Neuron (in vitro differentiated cells): ENCODE data around the gene ST3GAL3.
A peak's percentile ranks its signal among the peaks of the same experiment; 100 is the strongest.

ENCODE experiments used
- H2AFZ ChIP-seq: one replicate; pipeline ENCODE4 v1.6.1; 2013; ENCODE audit warnings: low read depth, mild to moderate bottlenecking, inconsistent platforms, low read length, moderate library complexity
- H3K27me3 ChIP-seq: one replicate; pipeline ENCODE4 v1.6.1; 2013; ENCODE audit warnings: low read length; ENCODE audit not compliant: insufficient read depth
- H3K36me3 ChIP-seq: one replicate; pipeline ENCODE4 v1.6.1; 2013; ENCODE audit warnings: low read length; ENCODE audit not compliant: insufficient read depth
- H3K4me1 ChIP-seq: one replicate; pipeline ENCODE4 v1.6.1; 2013; ENCODE audit warnings: low read length; ENCODE audit not compliant: insufficient read depth
- H3K4me3 ChIP-seq: 2 replicates; pipeline ENCODE4 v1.5.1; 2013; ENCODE audit warnings: mild to moderate bottlenecking, low read length, moderate library complexity
- H3K9me3 ChIP-seq: one replicate; pipeline ENCODE4 v1.6.1; 2013; ENCODE audit warnings: low read length

Gene ST3GAL3

GRCh38 chr1:43747736-43748135, 40.4 kb downstream of the ST3GAL3 start:
- Histone ChIP-seq H3K4me1 (no peaks in the 10 kb centered on the region), H2AFZ (no peak overlapping the region), H3K27me3 (no peaks in the 10 kb centered on the region), H3K9me3 (peaks cover 5% of the 10 kb centered on the region), H3K4me3 (no peak overlapping the region), H3K36me3 (peaks cover 5% of the 10 kb centered on the region)

GRCh38 chr1:43750083-43750482, 42.7 kb downstream of the ST3GAL3 start:
- Histone ChIP-seq H3K27me3 (no peaks in the 10 kb centered on the region), H3K9me3 (peaks cover 5% of the 10 kb centered on the region), H3K4me3 (no peak overlapping the region), H3K36me3 (no peaks in the 10 kb centered on the region), H2AFZ (no peak overlapping the region), H3K4me1 (no peaks in the 10 kb centered on the region)

GRCh38 chr1:43753422-43753821, 46.1 kb downstream of the ST3GAL3 start:
- no peaks in the 10 kb centered on the region for H3K4me1 ChIP-seq
- H2AFZ ChIP-seq, result no peak overlapping the region
- no peaks in the 10 kb centered on the region for H3K27me3 ChIP-seq
- H3K36me3 ChIP-seq, result no peaks in the 10 kb centered on the region
- H3K4me3 ChIP-seq, result no peak overlapping the region
- H3K9me3 ChIP-seq, result peaks cover 3% of the 10 kb centered on the region

- no peaks in the 10 kb centered on the region for H3K36me3 ChIP-seq
- no peak overlapping the region for H2AFZ ChIP-seq
- no peaks in the 10 kb centered on the region for H3K27me3 ChIP-seq
- H3K4me3 ChIP-seq, result no peak overlapping the region
- H3K9me3 ChIP-seq, result no peaks in the 10 kb centered on the region
- no peaks in the 10 kb centered on the region for H3K4me1 ChIP-seq
These were observed 47.6 kb downstream of the ST3GAL3 start for GRCh38 chr1:43754892-43755291.

GRCh38 chr1:43757343-43758053, 50.2 kb downstream of the ST3GAL3 start:
- no peaks in the 10 kb centered on the region for H3K4me1 ChIP-seq
- no peak overlapping the region for H3K4me3 ChIP-seq
- H3K27me3 ChIP-seq, result no peaks in the 10 kb centered on the region
- no peak overlapping the region for H2AFZ ChIP-seq
- H3K36me3 ChIP-seq, result no peaks in the 10 kb centered on the region
- no peaks in the 10 kb centered on the region for H3K9me3 ChIP-seq

- Histone ChIP-seq H3K27me3 (no peaks in the 10 kb centered on the region), H3K36me3 (no peaks in the 10 kb centered on the region), H3K9me3 (no peaks in the 10 kb centered on the region), H2AFZ (no peak overlapping the region), H3K4me1 (peaks cover 5% of the 10 kb centered on the region), H3K4me3 (no peak overlapping the region)
These were observed 53.5 kb downstream of the ST3GAL3 start for GRCh38 chr1:43760745-43761317.

GRCh38 chr1:43763497-43763973, 56.2 kb downstream of the ST3GAL3 start:
- no peak overlapping the region for H2AFZ ChIP-seq
- no peaks in the 10 kb centered on the region for H3K36me3 ChIP-seq
- H3K9me3 ChIP-seq, result no peaks in the 10 kb centered on the region
- H3K27me3 ChIP-seq, result no peaks in the 10 kb centered on the region
- peaks cover 20% of the 10 kb centered on the region for H3K4me1 ChIP-seq
- H3K4me3 ChIP-seq, result no peak overlapping the region

- no peak overlapping the region for H3K4me3 ChIP-seq
- H2AFZ ChIP-seq, result no peak overlapping the region
- no peaks in the 10 kb centered on the region for H3K36me3 ChIP-seq
- H3K27me3 ChIP-seq, result no peaks in the 10 kb centered on the region
- peaks cover 20% of the 10 kb centered on the region for H3K4me1 ChIP-seq
- H3K9me3 ChIP-seq, result no peaks in the 10 kb centered on the region
These were observed 57.2 kb downstream of the ST3GAL3 start for GRCh38 chr1:43764581-43764980.

GRCh38 chr1:43766086-43766784, 58.9 kb downstream of the ST3GAL3 start:
- H3K27me3 ChIP-seq, result no peaks in the 10 kb centered on the region
- H3K9me3 ChIP-seq, result no peaks in the 10 kb centered on the region
- peak overlapping the region; percentile 24 for H3K4me3 ChIP-seq
- H2AFZ ChIP-seq, result peak overlapping the region; percentile 43
- no peaks in the 10 kb centered on the region for H3K36me3 ChIP-seq
- H3K4me1 ChIP-seq, result peaks cover 20% of the 10 kb centered on the region

GRCh38 chr1:43766818-43767525, 59.6 kb downstream of the ST3GAL3 start:
- Histone ChIP-seq H2AFZ (peak overlapping the region; percentile 43), H3K4me3 (peak overlapping the region; percentile 24), H3K9me3 (no peaks in the 10 kb centered on the region), H3K4me1 (peaks cover 20% of the 10 kb centered on the region), H3K27me3 (no peaks in the 10 kb centered on the region), H3K36me3 (no peaks in the 10 kb centered on the region)

GRCh38 chr1:43768168-43768567, 60.8 kb downstream of the ST3GAL3 start:
- Histone ChIP-seq H3K9me3 (no peaks in the 10 kb centered on the region), H3K4me3 (no peak overlapping the region), H3K36me3 (peaks cover 2% of the 10 kb centered on the region), H3K27me3 (no peaks in the 10 kb centered on the region), H2AFZ (no peak overlapping the region), H3K4me1 (peaks cover 20% of the 10 kb centered on the region)

GRCh38 chr1:43769350-43769908, 62.1 kb downstream of the ST3GAL3 start:
- H3K36me3 ChIP-seq, result peaks cover 2% of the 10 kb centered on the region
- H3K4me1 ChIP-seq, result peaks cover 20% of the 10 kb centered on the region
- H3K4me3 ChIP-seq, result no peak overlapping the region
- H3K27me3 ChIP-seq, result no peaks in the 10 kb centered on the region
- H3K9me3 ChIP-seq, result no peaks in the 10 kb centered on the region
- no peak overlapping the region for H2AFZ ChIP-seq
